OCI-LY1 (cell line): ENCODE measurements around the gene TBCD.

Experiments
- H2AFZ ChIP-seq: fragments of 200-600 bp; sonication (generic), shearing (Covaris generic); 2 replicates; pipeline ENCODE4 v1.6.0; 2014; ENCODE audit warnings: antibody characterized with exemption, mild to moderate bottlenecking, low read length
- H3F3A ChIP-seq: fragments of 200-600 bp; sonication (generic), shearing (Covaris generic); 2 replicates; pipeline ENCODE4 v1.6.0; 2014; ENCODE audit warnings: mild to moderate bottlenecking, antibody characterized with exemption, low read length, moderate library complexity; ENCODE audit not compliant: insufficient read depth
- H3K27ac ChIP-seq: fragments of 200-600 bp; sonication (generic); 2 replicates; pipeline ENCODE4 v1.5.1; 2014; ENCODE audit warnings: low read length, mixed run types, mild to moderate bottlenecking, low read depth; ENCODE audit not compliant: poor library complexity, severe bottlenecking
- H3K27me3 ChIP-seq: fragments of 200-600 bp; sonication (generic); 2 replicates; pipeline ENCODE4 v1.6.0; 2014; ENCODE audit warnings: antibody characterized with exemption, mild to moderate bottlenecking, low read length, moderate library complexity; ENCODE audit not compliant: insufficient read depth
- H3K36me3 ChIP-seq: fragments of 200-600 bp; sonication (generic); 2 replicates; pipeline ENCODE4 v1.6.1; 2014; ENCODE audit warnings: mild to moderate bottlenecking, antibody characterized with exemption, low read length, moderate library complexity, mixed read lengths; ENCODE audit not compliant: insufficient read depth
- H3K4me1 ChIP-seq: fragments of 200-600 bp; sonication (generic); 2 replicates; pipeline ENCODE4 v1.5.1; 2014; ENCODE audit warnings: mild to moderate bottlenecking, low read length, moderate library complexity; ENCODE audit not compliant: insufficient read depth, severe bottlenecking
- H3K4me2 ChIP-seq: fragments of 200-600 bp; sonication (generic), shearing (Covaris generic); 2 replicates; pipeline ENCODE4 v1.6.1; 2014; ENCODE audit warnings: low read length
- H3K4me3 ChIP-seq: fragments of 200-600 bp; sonication (generic); 2 replicates; pipeline ENCODE4 v1.5.1; 2014; ENCODE audit warnings: low read length, low read depth, mild to moderate bottlenecking, mixed read lengths; ENCODE audit not compliant: poor library complexity, severe bottlenecking
- H3K79me2 ChIP-seq: fragments of 200-600 bp; shearing (Covaris generic); 2 replicates; pipeline ENCODE4 v1.6.1; 2016; ENCODE audit warnings: mixed run types, low read length, mixed read lengths; ENCODE audit not compliant: insufficient read depth
- H3K9ac ChIP-seq: fragments of 200-600 bp; sonication (generic), shearing (Covaris generic); 2 replicates; pipeline ENCODE4 v1.6.1; 2014; ENCODE audit warnings: mild to moderate bottlenecking, low read length, mixed read lengths
- H3K9me2 ChIP-seq: fragments of 200-600 bp; sonication (generic), shearing (Covaris generic); 2 replicates; pipeline ENCODE4 v1.6.1; 2014; ENCODE audit warnings: low read depth, mild to moderate bottlenecking, low read length, mixed read lengths
- H3K9me3 ChIP-seq: fragments of 200-600 bp; shearing (Covaris generic); 2 replicates; pipeline ENCODE4 v1.6.1; 2014; ENCODE audit warnings: low read length, mixed read lengths
- H4K20me1 ChIP-seq: fragments of 200-600 bp; sonication (generic), shearing (Covaris generic); 2 replicates; pipeline ENCODE4 v1.6.0; 2016; ENCODE audit warnings: mild to moderate bottlenecking, low read length; ENCODE audit not compliant: insufficient read depth
- CTCF ChIP-seq: fragments of 200-600 bp; sonication (generic), shearing (Covaris generic); IDR thresholded peaks from 2 replicates; pipeline ENCODE4 v1.5.1; 2017; ENCODE audit warnings: mild to moderate bottlenecking, antibody characterized with exemption, low read length, moderate library complexity, mixed read lengths
- EZH2 ChIP-seq: fragments of 200-600 bp; sonication (generic), shearing (Covaris generic); IDR thresholded peaks from 2 replicates; pipeline ENCODE4 v1.8.0; 2017; ENCODE audit warnings: borderline replicate concordance, mixed run types, mild to moderate bottlenecking, antibody characterized with exemption, low read length, moderate library complexity, mixed read lengths

The TBCD gene

GRCh38 chr17:82838386-82839063, 86.7 kb downstream of the TBCD start:
- H3K27ac ChIP-seq: no peak overlapping the region
- no peaks in the 10 kb centered on the region for H3K79me2 ChIP-seq
- no peaks in the 10 kb centered on the region for H4K20me1 ChIP-seq
- no peak overlapping the region for H3K9ac ChIP-seq
- H3K4me1 ChIP-seq: no peaks in the 10 kb centered on the region
- H3K9me3 ChIP-seq: no peaks in the 10 kb centered on the region
- no peaks in the 10 kb centered on the region for H3K9me2 ChIP-seq
- H3K4me3 ChIP-seq: no peak overlapping the region
- no peaks in the 10 kb centered on the region for H3F3A ChIP-seq
- H3K4me2 ChIP-seq: no peak overlapping the region
- H3K36me3 ChIP-seq: no peaks in the 10 kb centered on the region
- H2AFZ ChIP-seq: no peak overlapping the region
- H3K27me3 ChIP-seq: no peaks in the 10 kb centered on the region
- TF ChIP-seq EZH2 (no peak), CTCF (no peak)

- no peak within 1 kb of the TSS for H3K4me2 ChIP-seq
- H4K20me1 ChIP-seq: no peaks in the 10 kb centered on the region
- H3F3A ChIP-seq: no peaks in the 10 kb centered on the region
- H3K36me3 ChIP-seq: no peaks in the 10 kb centered on the region
- no peaks in the 10 kb centered on the region for H3K9me2 ChIP-seq
- H3K27ac ChIP-seq: no peak within 1 kb of the TSS
- no peak within 1 kb of the TSS for H2AFZ ChIP-seq
- no peaks in the 10 kb centered on the region for H3K27me3 ChIP-seq
- H3K9me3 ChIP-seq: no peaks in the 10 kb centered on the region
- no peak for TF ChIP-seq CTCF
- no peak for TF ChIP-seq EZH2
- peaks cover 7% of the 10 kb centered on the region for H3K4me1 ChIP-seq
- H3K79me2 ChIP-seq: no peaks in the 10 kb centered on the region
- no peak within 1 kb of the TSS for H3K9ac ChIP-seq
- H3K4me3 ChIP-seq: no peak within 1 kb of the TSS
These were observed 87.9 kb downstream of the TBCD start, which contains the start of gene ZNF750 for GRCh38 chr17:82839617-82840292. Gene ZNF750, minus strand, starts transcription at chr17:82840022. Its CDS starts 7,568 bp downstream, at chr17:82832454.

- no peak for TF ChIP-seq EZH2
- no peak for TF ChIP-seq CTCF
- no peak overlapping the region for H3K27ac ChIP-seq
These were observed 88.6 kb downstream of the TBCD start for GRCh38 chr17:82840431-82840831.

More at GRCh38 chr17:82840431-82840831, 88.6 kb downstream of the TBCD start:
- Histone ChIP-seq H3K36me3 (no peaks in the 10 kb centered on the region), H3K9ac (no peak overlapping the region), H3K9me3 (no peaks in the 10 kb centered on the region), H2AFZ (no peak overlapping the region), H3F3A (no peaks in the 10 kb centered on the region), H3K9me2 (no peaks in the 10 kb centered on the region), H3K4me2 (no peak overlapping the region), H3K79me2 (no peaks in the 10 kb centered on the region), H3K4me3 (no peak overlapping the region), H3K27me3 (no peaks in the 10 kb centered on the region), H3K4me1 (peaks cover 9% of the 10 kb centered on the region), H4K20me1 (no peaks in the 10 kb centered on the region)
